Mucosa of descending colon (tissue), 3 donors: Measurements from ENCODE around the gene TCF7L2. TPM values are rescaled to one million over a fixed set of nuclear protein-coding genes. Genes with fewer than 3 reads are reported as not detected.
A peak's percentile ranks its signal among the peaks of the same experiment; 100 is the strongest.
"Not testable (repeated sequence)": the region's sequence is repeated elsewhere in the genome, so short reads cannot be mapped to it uniquely, and the experiment has no call there.

Source experiments
- ATAC-seq: fragments of 200-7000 bp; cut with Tn5 transposase; one replicate; pipeline ENCODE4 v1.9.1; 2020; ENCODE audit warnings: mild to moderate bottlenecking, moderate library complexity
- DNase-seq, 3 donors: peaks; one replicate each; pipeline ENCODE4 v3.0.0-alpha.2; 2020
- H3K36me3 ChIP-seq: fragments of 200-600 bp; one replicate; pipeline ENCODE4 v1.8.0; 2021; ENCODE audit warnings: low read depth, mild to moderate bottlenecking
- H3K4me1 ChIP-seq: fragments of 200-600 bp; one replicate; pipeline ENCODE4 v1.8.0; 2021; ENCODE audit warnings: low read depth, mild to moderate bottlenecking
- H3K4me3 ChIP-seq: fragments of 200-600 bp; one replicate; pipeline ENCODE4 v1.8.0; 2021; ENCODE audit warnings: mild to moderate bottlenecking
- H3K9me3 ChIP-seq: fragments of 200-600 bp; one replicate; pipeline ENCODE4 v1.8.0; 2021; ENCODE audit warnings: mild to moderate bottlenecking
- intact Hi-C, 2 donors: fragments of 100-400 bp; cut with DNase I in 1 of 2; cut with micrococcal nuclease in 1 of 2; formaldehyde crosslinking; loops; one replicate each; pipeline versions ENCODE4 v1.11.0 to v1.11.1; 2022; cut with DNase I, micrococcal nuclease
- total RNA-seq, 3 donors: library from RNA; stranded (reverse); fragmentation: NEBNext Ultra II Directional in 2 of 3; extraction: Animal tissue kit (Norgen Biotek cat#: 25700) in 2 of 3; gene quantifications; one replicate each; pipeline versions ENCODE4 v1.2.1 to v1.2.4, GENCODE V29; 2021 to 2023
- TF ChIP-seq, protein P1 (sequence below): fragments of 200-600 bp; IDR thresholded peaks from one replicate; pipeline ENCODE4 v1.8.0; 2022; ENCODE audit warnings: antibody characterized with exemption, mild to moderate bottlenecking
- donor health status: DM: no; HTN: no; CAD: no; lungs with moderate emphysema.
- donor health status: DM: no; HTN: no; CAD: no.
- donor health status: DM: no; HTN: yes; CAD: no.

The TCF7L2 gene
- total RNA-seq, 3 donors from 2014 or later = 99.6 to 182 (median 102) TPM

DNA sequence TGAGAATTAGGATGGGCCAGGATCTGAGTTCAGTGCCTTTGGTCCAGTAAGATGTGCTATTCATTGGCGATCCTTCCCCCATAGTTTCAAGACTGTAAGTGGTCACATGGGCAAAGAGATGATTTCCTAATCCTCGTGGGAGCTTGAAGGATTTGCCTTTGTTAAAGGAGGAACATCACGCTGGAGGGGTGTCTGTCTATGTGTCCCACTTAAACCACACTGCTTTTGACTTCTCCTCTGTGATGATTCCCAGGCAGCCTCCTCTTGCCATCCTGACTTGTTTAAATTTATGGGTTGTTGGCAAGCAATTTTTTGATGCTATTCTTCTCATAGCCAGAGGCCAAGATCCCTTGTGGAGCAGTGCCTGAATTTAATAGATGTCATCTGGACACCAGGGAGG lies 154.0 kb downstream of the TCF7L2 start:
- no peak for ATAC-seq
- no peaks in the 10 kb centered on the region for H3K36me3 ChIP-seq
- TF ChIP-seq, protein P1, sequence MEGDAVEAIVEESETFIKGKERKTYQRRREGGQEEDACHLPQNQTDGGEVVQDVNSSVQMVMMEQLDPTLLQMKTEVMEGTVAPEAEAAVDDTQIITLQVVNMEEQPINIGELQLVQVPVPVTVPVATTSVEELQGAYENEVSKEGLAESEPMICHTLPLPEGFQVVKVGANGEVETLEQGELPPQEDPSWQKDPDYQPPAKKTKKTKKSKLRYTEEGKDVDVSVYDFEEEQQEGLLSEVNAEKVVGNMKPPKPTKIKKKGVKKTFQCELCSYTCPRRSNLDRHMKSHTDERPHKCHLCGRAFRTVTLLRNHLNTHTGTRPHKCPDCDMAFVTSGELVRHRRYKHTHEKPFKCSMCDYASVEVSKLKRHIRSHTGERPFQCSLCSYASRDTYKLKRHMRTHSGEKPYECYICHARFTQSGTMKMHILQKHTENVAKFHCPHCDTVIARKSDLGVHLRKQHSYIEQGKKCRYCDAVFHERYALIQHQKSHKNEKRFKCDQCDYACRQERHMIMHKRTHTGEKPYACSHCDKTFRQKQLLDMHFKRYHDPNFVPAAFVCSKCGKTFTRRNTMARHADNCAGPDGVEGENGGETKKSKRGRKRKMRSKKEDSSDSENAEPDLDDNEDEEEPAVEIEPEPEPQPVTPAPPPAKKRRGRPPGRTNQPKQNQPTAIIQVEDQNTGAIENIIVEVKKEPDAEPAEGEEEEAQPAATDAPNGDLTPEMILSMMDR = no peak
- H3K9me3 ChIP-seq = no peaks in the 10 kb centered on the region
- intact Hi-C loops = no loop called here
- H3K4me3 ChIP-seq = no peak overlapping the region
- DNase-seq = no peak
- peaks cover 5% of the 10 kb centered on the region for H3K4me1 ChIP-seq

DNA sequence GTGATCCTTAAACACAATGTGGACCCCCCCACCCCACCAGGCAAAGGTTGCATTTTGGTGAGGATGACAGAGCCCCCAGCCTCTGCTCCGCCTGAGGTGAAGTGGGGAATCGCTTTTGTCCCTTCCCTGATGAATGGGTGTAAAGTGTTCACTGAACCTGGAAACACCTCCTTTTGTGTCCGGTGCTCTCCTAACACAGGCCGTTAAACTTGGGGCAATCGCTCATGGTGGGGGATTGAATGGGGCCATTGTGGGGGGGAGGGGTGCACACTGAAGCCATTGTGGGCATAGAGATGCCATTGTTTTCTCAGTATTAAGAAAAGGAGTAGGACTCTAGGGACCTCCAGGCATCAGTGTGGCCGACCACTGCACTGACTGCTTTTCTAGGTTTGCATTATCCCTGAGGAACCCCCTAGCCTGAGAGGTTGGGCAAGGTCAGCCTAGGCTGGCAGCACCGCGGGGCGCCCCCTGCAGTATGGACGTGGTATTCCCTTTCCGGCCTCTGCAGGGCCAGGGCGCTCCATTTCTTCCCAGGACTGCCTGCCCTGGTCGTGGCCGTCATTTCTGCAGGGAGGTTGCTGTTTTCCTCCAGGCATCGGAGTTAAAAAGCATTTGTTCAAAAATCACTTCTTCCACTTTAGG lies 158.3 kb downstream of the TCF7L2 start:
- intact Hi-C loops = no loop called here
- TF ChIP-seq, protein P1 = peak; percentile 28
- DNase-seq = peak in 1 of 3 donors; percentile 66
- peak; percentile 53 for ATAC-seq
- H3K4me1 ChIP-seq = peaks cover 10% of the 10 kb centered on the region
- no peaks in the 10 kb centered on the region for H3K9me3 ChIP-seq
- no peak overlapping the region for H3K4me3 ChIP-seq
- H3K36me3 ChIP-seq = no peaks in the 10 kb centered on the region

DNA sequence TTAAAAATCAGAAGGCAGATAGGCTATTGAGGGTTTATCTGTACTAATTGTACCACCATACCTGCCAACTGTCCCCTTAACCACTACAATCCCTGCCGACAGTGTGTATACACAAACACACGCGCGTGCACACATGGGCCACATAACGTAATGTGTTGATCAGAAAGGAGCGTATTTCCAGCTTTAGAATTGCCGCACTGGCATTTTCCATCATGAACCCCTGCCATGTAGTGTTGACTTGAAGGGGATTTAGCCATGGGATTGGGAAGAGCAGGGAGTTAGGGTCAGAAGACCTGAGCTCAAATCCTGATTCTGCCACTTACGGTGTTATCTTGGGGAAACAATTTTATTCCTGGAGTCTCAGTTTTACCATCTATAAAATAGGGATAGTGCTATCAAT lies 158.9 kb downstream of the TCF7L2 start:
- ATAC-seq = no peak
- intact Hi-C loops = no loop called here

DNA sequence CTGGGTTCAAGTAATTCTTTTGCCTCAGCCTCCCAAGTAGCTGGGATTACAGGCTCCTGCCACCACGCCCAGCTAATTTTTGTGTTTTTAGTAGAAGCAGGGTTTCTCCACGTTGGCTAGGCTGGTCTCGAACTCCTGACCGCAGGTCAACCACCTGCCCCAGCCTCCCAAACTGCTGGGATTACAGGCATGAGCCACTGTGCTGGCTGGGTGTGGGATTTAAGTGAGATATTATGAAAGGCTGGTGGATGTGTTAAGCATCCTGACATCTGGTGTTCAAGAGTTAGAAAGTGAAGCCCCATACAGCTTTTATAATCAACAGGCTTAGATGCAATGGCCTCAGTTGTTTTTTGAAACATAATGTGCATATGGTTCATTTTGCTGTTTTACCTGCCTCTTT lies 159.4 kb downstream of the TCF7L2 start:
- H3K36me3 ChIP-seq, DNase-seq, H3K4me3 ChIP-seq, intact Hi-C loops, H3K4me1 ChIP-seq, H3K9me3 ChIP-seq, ATAC-seq: not testable (repeated sequence)

More for the DNA sequence above, 158.9 kb downstream of the TCF7L2 start:
- Histone ChIP-seq H3K9me3 (no peaks in the 10 kb centered on the region), H3K4me3 (no peak overlapping the region), H3K4me1 (peaks cover 10% of the 10 kb centered on the region), H3K36me3 (no peaks in the 10 kb centered on the region)
- TF ChIP-seq, protein P1 = no peak
- no peak for DNase-seq

DNA sequence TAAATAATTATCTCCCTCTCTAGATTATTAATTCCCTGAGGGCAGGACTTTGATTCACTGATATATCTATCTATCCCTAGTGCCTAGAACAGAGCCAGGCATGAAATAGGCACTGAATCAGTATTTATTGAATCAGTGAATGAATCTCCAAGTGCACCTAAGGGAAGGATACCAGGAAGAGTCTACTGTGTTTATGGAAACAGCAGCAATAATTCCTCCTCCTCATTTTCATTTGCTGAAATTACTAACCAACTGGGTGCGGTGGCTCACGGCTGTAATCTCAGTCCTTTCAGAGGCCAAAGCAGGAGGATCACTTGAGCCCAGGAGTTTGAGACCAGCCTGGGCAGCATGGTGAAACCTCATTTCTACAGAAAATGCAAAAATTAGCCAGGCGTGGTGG lies 161.2 kb downstream of the TCF7L2 start:
- Histone ChIP-seq H3K4me1 (peaks cover 8% of the 10 kb centered on the region), H3K9me3 (no peaks in the 10 kb centered on the region), H3K36me3 (no peaks in the 10 kb centered on the region), H3K4me3 (no peak overlapping the region)
- TF ChIP-seq, protein P1 = no peak
- DNase-seq = no peak
- intact Hi-C loops = no loop called here
- ATAC-seq = peak; percentile 65

DNA sequence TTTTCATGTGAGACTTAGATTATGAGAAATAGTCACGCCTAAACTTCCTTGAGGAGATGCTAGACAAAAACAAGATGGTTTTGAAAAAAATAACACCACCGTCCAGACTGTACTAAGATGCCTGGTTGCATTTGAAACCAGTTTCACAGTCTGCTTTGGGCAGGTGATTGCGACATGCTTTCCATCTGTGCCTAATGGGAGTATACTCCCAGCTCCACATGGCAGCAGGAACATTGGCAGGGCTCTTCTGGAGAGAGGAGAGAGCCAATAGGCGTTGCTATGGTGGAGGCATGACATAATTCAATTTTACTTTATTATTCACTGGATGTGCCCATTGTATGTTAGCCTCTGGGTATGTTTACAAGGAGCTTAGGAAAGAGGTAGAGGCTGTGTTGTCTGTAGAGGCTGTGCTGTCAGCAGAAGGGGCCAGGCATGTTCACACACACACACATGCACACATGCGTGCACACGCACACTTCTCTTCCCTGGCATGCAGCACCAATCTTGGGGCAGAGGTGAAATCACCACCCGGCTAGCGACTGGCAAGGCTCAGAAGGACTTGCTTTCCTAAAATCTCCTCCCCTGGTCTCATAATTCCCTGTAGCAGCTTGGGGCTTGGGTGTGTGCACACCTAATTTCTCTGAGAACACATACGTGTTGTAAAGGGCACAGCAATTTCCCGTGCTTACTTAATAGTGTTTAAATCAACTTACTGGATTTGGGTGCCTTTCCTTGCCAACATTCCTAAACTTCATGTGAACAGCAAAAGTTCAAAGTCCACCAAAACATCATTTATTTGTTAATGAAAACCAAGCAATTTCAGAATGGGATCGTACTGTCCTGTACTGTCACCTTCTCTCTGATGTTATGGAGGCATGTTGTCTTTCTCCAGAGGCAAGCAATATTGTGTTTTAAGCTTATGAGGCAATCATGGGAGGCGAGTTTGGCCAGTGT lies 162.1 kb downstream of the TCF7L2 start:
- H3K4me3 ChIP-seq = no peak overlapping the region
- ATAC-seq = peak; percentile 81
- H3K4me1 ChIP-seq = peaks cover 8% of the 10 kb centered on the region
- TF ChIP-seq, protein P1 = no peak
- no peaks in the 10 kb centered on the region for H3K36me3 ChIP-seq
- intact Hi-C loops = no loop called here
- DNase-seq = no peak
- no peaks in the 10 kb centered on the region for H3K9me3 ChIP-seq
